HFF-Myc (cell line): ENCODE measurements around the gene AMER3.

ENCODE experiments used
- DNase-seq: peaks from one replicate; pipeline ENCODE4 v3.0.0-alpha.2; 2011; ENCODE audit warnings: low read depth; ENCODE audit errors: extremely low read depth
- H3K4me3 ChIP-seq: replicated peaks from 2 replicates; pipeline ENCODE4 v1.5.1; 2011; ENCODE audit warnings: low read depth, mild to moderate bottlenecking, control low read depth, low read length
- TF ChIP-seq, protein P1 (sequence below): IDR thresholded peaks from 2 replicates; pipeline ENCODE4 v1.5.1; 2012; ENCODE audit warnings: mild to moderate bottlenecking, low read depth, low read length, control low read depth; ENCODE audit errors: missing control alignments

The AMER3 gene

DNA sequence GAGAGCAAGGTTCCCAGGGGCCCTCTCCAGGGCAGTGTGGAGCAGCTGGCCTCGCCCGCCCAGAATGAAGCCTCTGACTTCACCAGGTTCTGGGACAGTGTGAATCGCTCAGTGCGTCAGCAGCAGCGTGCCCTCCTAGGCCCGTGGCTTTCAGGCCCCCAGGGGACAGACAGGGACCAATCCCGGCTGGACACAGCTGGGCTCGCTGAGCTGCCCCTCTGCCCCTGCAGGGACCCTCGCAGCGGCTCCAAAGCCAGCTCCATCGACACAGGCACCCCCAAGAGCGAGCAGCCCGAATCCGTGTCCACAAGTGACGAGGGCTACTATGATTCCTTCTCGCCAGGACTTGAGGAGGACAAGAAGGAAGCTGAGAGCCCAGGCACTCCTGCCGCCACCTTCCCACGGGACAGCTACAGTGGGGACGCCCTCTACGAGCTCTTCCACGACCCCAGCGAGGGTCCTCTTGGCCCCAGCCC lies 7.6 kb downstream of the AMER3 start:
- TF ChIP-seq, protein P1, sequence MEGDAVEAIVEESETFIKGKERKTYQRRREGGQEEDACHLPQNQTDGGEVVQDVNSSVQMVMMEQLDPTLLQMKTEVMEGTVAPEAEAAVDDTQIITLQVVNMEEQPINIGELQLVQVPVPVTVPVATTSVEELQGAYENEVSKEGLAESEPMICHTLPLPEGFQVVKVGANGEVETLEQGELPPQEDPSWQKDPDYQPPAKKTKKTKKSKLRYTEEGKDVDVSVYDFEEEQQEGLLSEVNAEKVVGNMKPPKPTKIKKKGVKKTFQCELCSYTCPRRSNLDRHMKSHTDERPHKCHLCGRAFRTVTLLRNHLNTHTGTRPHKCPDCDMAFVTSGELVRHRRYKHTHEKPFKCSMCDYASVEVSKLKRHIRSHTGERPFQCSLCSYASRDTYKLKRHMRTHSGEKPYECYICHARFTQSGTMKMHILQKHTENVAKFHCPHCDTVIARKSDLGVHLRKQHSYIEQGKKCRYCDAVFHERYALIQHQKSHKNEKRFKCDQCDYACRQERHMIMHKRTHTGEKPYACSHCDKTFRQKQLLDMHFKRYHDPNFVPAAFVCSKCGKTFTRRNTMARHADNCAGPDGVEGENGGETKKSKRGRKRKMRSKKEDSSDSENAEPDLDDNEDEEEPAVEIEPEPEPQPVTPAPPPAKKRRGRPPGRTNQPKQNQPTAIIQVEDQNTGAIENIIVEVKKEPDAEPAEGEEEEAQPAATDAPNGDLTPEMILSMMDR = no peak
- DNase-seq = no peak
- H3K4me3 ChIP-seq = no peak overlapping the region

- no peak for DNase-seq
- TF ChIP-seq, protein P1 = no peak
- H3K4me3 ChIP-seq = no peak overlapping the region
Observed at GRCh38 chr2:130763405-130763804, 8.1 kb downstream of the AMER3 start.

- no peak for DNase-seq
- TF ChIP-seq, protein P1 = no peak
- H3K4me3 ChIP-seq = no peak overlapping the region
Observed at GRCh38 chr2:130764035-130764820, 8.9 kb downstream of the AMER3 start.

DNA sequence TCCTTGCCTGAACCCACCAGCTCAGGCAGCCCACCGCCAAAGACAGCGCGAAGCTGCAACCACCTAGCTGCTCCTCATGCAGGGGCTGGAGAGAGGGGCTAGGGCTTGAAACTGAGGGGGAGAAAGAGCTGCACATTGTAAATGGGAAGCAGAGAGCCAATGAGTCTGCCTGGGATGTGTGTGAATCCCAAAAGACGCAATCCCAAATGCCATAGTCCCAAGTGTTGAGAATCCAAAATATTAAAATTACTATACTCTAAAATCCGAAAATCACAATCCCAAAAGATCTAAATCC lies 9.4 kb downstream of the AMER3 start:
- no peak for DNase-seq
- no peak overlapping the region for H3K4me3 ChIP-seq
- TF ChIP-seq, protein P1 = no peak

- no peak overlapping the region for H3K4me3 ChIP-seq
- no peak for DNase-seq
- TF ChIP-seq, protein P1 = no peak
Observed at GRCh38 chr2:130765464-130765863, 10.1 kb downstream of the AMER3 start.

GRCh38 chr2:130766037-130766436 lies 10.7 kb downstream of the AMER3 start:
- TF ChIP-seq, protein P1 = no peak
- DNase-seq = no peak

More at GRCh38 chr2:130766037-130766436, 10.7 kb downstream of the AMER3 start:
- H3K4me3 ChIP-seq = no peak overlapping the region
